H9 (cell line): ENCODE measurements around the gene HS1BP3. TPM values are rescaled to one million over a fixed set of nuclear protein-coding genes. Genes with fewer than 3 reads are reported as not detected.

Source experiments
- DNase-seq: peaks from one replicate; pipeline ENCODE4 v3.0.0-alpha.2; 2017
- H2AFZ ChIP-seq: one replicate; pipeline ENCODE4 v1.6.1; 2013; ENCODE audit warnings: mild to moderate bottlenecking, low read length, control low read depth, moderate library complexity
- H2AK5ac ChIP-seq: 2 replicates; pipeline ENCODE4 v1.6.1; 2013; ENCODE audit warnings: low read length, control low read depth, mixed read lengths; ENCODE audit not compliant: insufficient read length
- H2BK120ac ChIP-seq: one replicate; pipeline ENCODE4 v1.6.1; 2013; ENCODE audit warnings: low read depth, mild to moderate bottlenecking, low read length, control low read depth, inconsistent platforms; ENCODE audit not compliant: poor library complexity, severe bottlenecking
- H2BK12ac ChIP-seq: 2 replicates; pipeline ENCODE4 v1.6.1; 2013; ENCODE audit warnings: low read length, control low read depth, mixed read lengths, low read depth; ENCODE audit not compliant: insufficient read length
- H2BK15ac ChIP-seq: 2 replicates; pipeline ENCODE4 v1.6.1; 2013; ENCODE audit warnings: low read depth, low read length, control low read depth
- H2BK20ac ChIP-seq: one replicate; pipeline ENCODE4 v1.6.1; 2013; ENCODE audit warnings: low read depth, mild to moderate bottlenecking, low read length, control low read depth, inconsistent platforms; ENCODE audit not compliant: poor library complexity, severe bottlenecking
- H2BK5ac ChIP-seq: 2 replicates; pipeline ENCODE4 v1.6.1; 2013; ENCODE audit warnings: low read length, control low read depth, mixed read lengths; ENCODE audit not compliant: insufficient read length
- H3K14ac ChIP-seq: 2 replicates; pipeline ENCODE4 v1.6.1; 2013; ENCODE audit warnings: low read length, control low read depth; ENCODE audit not compliant: insufficient read depth
- H3K18ac ChIP-seq: 2 replicates; pipeline ENCODE4 v1.6.1; 2013; ENCODE audit warnings: low read depth, mild to moderate bottlenecking, mixed read lengths, low read length, control low read depth; ENCODE audit not compliant: insufficient read length
- H3K23ac ChIP-seq: 2 replicates; pipeline ENCODE4 v1.6.1; 2013; ENCODE audit warnings: low read length, control low read depth, mixed read lengths, low read depth; ENCODE audit not compliant: insufficient read length
- H3K23me2 ChIP-seq: 2 replicates; pipeline ENCODE4 v1.6.1; 2013; ENCODE audit warnings: low read depth, mild to moderate bottlenecking, mixed read lengths, low read length, control low read depth; ENCODE audit not compliant: insufficient read length, poor library complexity, severe bottlenecking
- H3K27ac ChIP-seq: 2 replicates; pipeline ENCODE4 v1.5.1; 2013; ENCODE audit warnings: low read length, control low read depth, mixed read lengths, low read depth; ENCODE audit not compliant: insufficient read length
- H3K27me3 ChIP-seq: 2 replicates; pipeline ENCODE4 v1.6.1; 2013; ENCODE audit warnings: low read length, control low read depth, inconsistent platforms; ENCODE audit not compliant: insufficient read depth
- H3K4ac ChIP-seq: 2 replicates; pipeline ENCODE4 v1.6.1; 2013; ENCODE audit warnings: low read depth, mild to moderate bottlenecking, control low read depth, inconsistent platforms, low read length, moderate library complexity
- H3K4me1 ChIP-seq: 2 replicates; pipeline ENCODE4 v1.6.1; 2013; ENCODE audit warnings: low read length, control low read depth, inconsistent platforms; ENCODE audit not compliant: insufficient read depth
- H3K4me2 ChIP-seq: 2 replicates; pipeline ENCODE4 v1.6.1; 2013; ENCODE audit warnings: low read length, control low read depth, mixed read lengths; ENCODE audit not compliant: insufficient read length, insufficient read depth
- H3K56ac ChIP-seq: 2 replicates; pipeline ENCODE4 v1.6.1; 2013; ENCODE audit warnings: low read depth, mild to moderate bottlenecking, mixed read lengths, low read length, control low read depth; ENCODE audit not compliant: insufficient read length
- H3K79me1 ChIP-seq: 2 replicates; pipeline ENCODE4 v1.6.1; 2013; ENCODE audit warnings: low read depth, mild to moderate bottlenecking, moderate library complexity, low read length, control low read depth, inconsistent platforms; ENCODE audit not compliant: insufficient read depth, poor library complexity, severe bottlenecking
- H3K79me2 ChIP-seq: 2 replicates; pipeline ENCODE4 v1.6.1; 2013; ENCODE audit warnings: low read length, control low read depth, inconsistent platforms; ENCODE audit not compliant: insufficient read depth
- H3K9ac ChIP-seq: 2 replicates; pipeline ENCODE4 v1.6.1; 2013; ENCODE audit warnings: low read length, control low read depth, mixed read lengths; ENCODE audit not compliant: insufficient read length; ENCODE audit errors: extremely low read depth
- H3K9me3 ChIP-seq: one replicate; pipeline ENCODE4 v1.6.1; 2013; ENCODE audit warnings: low read depth, low read length, inconsistent platforms; ENCODE audit not compliant: control insufficient read depth
- H3T11ph ChIP-seq: one replicate; pipeline ENCODE4 v1.6.1; 2013; ENCODE audit warnings: mild to moderate bottlenecking, low read length, control low read depth, inconsistent platforms
- H4K20me1 ChIP-seq: one replicate; pipeline ENCODE4 v1.6.1; 2013; ENCODE audit not compliant: control insufficient read depth, insufficient read length, insufficient read depth
- H4K5ac ChIP-seq: 2 replicates; pipeline ENCODE4 v1.6.1; 2013; ENCODE audit warnings: low read depth, mild to moderate bottlenecking, mixed read lengths, low read length, control low read depth; ENCODE audit not compliant: insufficient read length
- H4K8ac ChIP-seq: replicated peaks from 2 replicates; pipeline ENCODE4 v1.6.1; 2013; ENCODE audit warnings: low read length, control low read depth, mixed read lengths, low read depth; ENCODE audit not compliant: insufficient read length
- H4K91ac ChIP-seq: 2 replicates; pipeline ENCODE4 v1.6.1; 2013; ENCODE audit warnings: low read depth, mild to moderate bottlenecking, moderate library complexity, mixed read lengths, low read length, control low read depth; ENCODE audit not compliant: insufficient read length
- H3K27ac Mint-ChIP-seq, 3 experiments: 2 replicates in 2 of 3; 3 replicates in 1 of 3; pipeline ENCODE4 v1.8.0; 2020 to 2021; ENCODE audit warnings: mixed read lengths in 3 of 3, mild to moderate bottlenecking in 1 of 3, moderate library complexity in 1 of 3
- H3K27me3 Mint-ChIP-seq: 2 replicates; pipeline ENCODE4 v1.8.0; 2021; ENCODE audit warnings: low read depth, mild to moderate bottlenecking, moderate library complexity, mixed read lengths
- H3K36me3 Mint-ChIP-seq, 3 experiments: 2 replicates in 2 of 3; 3 replicates in 1 of 3; pipeline ENCODE4 v1.8.0; 2020 to 2021; ENCODE audit warnings: low read depth in 3 of 3, mixed read lengths in 3 of 3; ENCODE audit not compliant: insufficient read depth in 1 of 3
- H3K4me1 Mint-ChIP-seq, 2 experiments: 2 replicates each; pipeline ENCODE4 v1.8.0; 2020; ENCODE audit warnings: mixed read lengths in 2 of 2
- H3K4me3 Mint-ChIP-seq, 2 experiments: 2 replicates in 1 of 2; 3 replicates in 1 of 2; pipeline ENCODE4 v1.8.0; 2020 to 2021; ENCODE audit warnings: mild to moderate bottlenecking in 2 of 2, mixed read lengths in 2 of 2, moderate library complexity in 1 of 2
- H3K9me3 Mint-ChIP-seq, 2 experiments: 2 replicates in 1 of 2; 3 replicates in 1 of 2; pipeline ENCODE4 v1.8.0; 2020; ENCODE audit warnings: mild to moderate bottlenecking in 2 of 2, mixed read lengths in 2 of 2, moderate library complexity in 1 of 2
- CTCF ChIP-seq: fragments of 200-600 bp; sonication (generic); conservative IDR thresholded peaks from 3 replicates; pipeline ENCODE4 v1.8.0; 2021; ENCODE audit warnings: antibody characterized with exemption, mild to moderate bottlenecking
- WGBS: extraction: QIAGEN DNeasy Blood & Tissue Kit; methylation state at CpG from one replicate; pipeline ENCODE4 v1.1.7; 2013; ENCODE audit warnings: missing lambda C conversion rate, low lambda C conversion rate, mixed read lengths; ENCODE audit not compliant: insufficient read length; ENCODE audit errors: extremely low coverage; 5-methylcytosine and 5-hydroxymethylcytosine counted together
- total RNA-seq: library from RNA; stranded (reverse); gene quantifications from 2 replicates; pipeline ENCODE4 v1.2.1, GENCODE V29; 2021

HS1BP3 gene
- total RNA-seq, 1 experiment from 2014 or later: 11.1 TPM

- Mint-ChIP-seq H3K36me3 (peaks cover 0 to 2% (median 0%) of the 10 kb centered on the region in 3 experiments; a peak in 1 of 7 replicates), H3K4me3 (peak overlapping the region; percentile 44 to 71), H3K27me3 (peaks cover 96% of the 10 kb centered on the region), H3K9me3 (peaks cover 2 to 3% of the 10 kb centered on the region in 2 experiments; a peak in 2 of 5 replicates), H3K4me1 (peaks cover 21 to 58% of the 10 kb centered on the region in 2 experiments), H3K27ac (peak overlapping the region in 1 of 3 experiments; percentile 70; a peak in 2 of 7 replicates)
- Histone ChIP-seq H3K27ac (no peak overlapping the region), H4K8ac (no peak overlapping the region), H3K79me2 (no peaks in the 10 kb centered on the region), H2AK5ac (no peak overlapping the region), H4K91ac (no peak overlapping the region), H4K20me1 (no peaks in the 10 kb centered on the region), H2BK5ac (no peak overlapping the region), H2BK120ac (no peak overlapping the region), H3K56ac (no peak overlapping the region), H3K9ac (no peak overlapping the region), H2AFZ (no peak overlapping the region), H3K23me2 (peaks cover 18% of the 10 kb centered on the region), H3K79me1 (no peaks in the 10 kb centered on the region), H2BK15ac (no peak overlapping the region), H3K4me2 (peak overlapping the region; percentile 41), H3K23ac (no peak overlapping the region), H3K9me3 (no peaks in the 10 kb centered on the region), H3T11ph (no peak overlapping the region), H3K18ac (no peak overlapping the region), H2BK12ac (no peak overlapping the region), H3K4me1 (peaks cover 3% of the 10 kb centered on the region; the same call in 1 of the 2 replicates), H3K27me3 (peaks cover 92% of the 10 kb centered on the region), H2BK20ac (no peak overlapping the region), H4K5ac (no peak overlapping the region), H3K14ac (no peak overlapping the region), H3K4ac (no peak overlapping the region)
- WGBS: no CpG with 5 or more reads among the region's 39 CpGs
- TF ChIP-seq CTCF: no peak
- DNase-seq: no peak
Measured at GRCh38 chr2:20667531-20668401, 16.9 kb upstream of the HS1BP3 start.
